MM.1S (cell line): Measurements from ENCODE around the gene MEGF11.

ENCODE experiments used
- DNase-seq: peaks from one replicate; pipeline ENCODE4 v3.0.0-alpha.2; 2015
- H2AFZ ChIP-seq: fragments of 300-600 bp; sonication (generic); 2 replicates; pipeline ENCODE4 v1.6.0; 2016; ENCODE audit warnings: antibody characterized with exemption, low read length
- H3F3A ChIP-seq: fragments of 300-600 bp; sonication (generic); 2 replicates; pipeline ENCODE4 v1.6.1; 2016; ENCODE audit warnings: mild to moderate bottlenecking, antibody characterized with exemption, low read length, moderate library complexity, mixed read lengths; ENCODE audit not compliant: insufficient read depth
- H3K27ac ChIP-seq: fragments of 300-600 bp; sonication (generic); 2 replicates; pipeline ENCODE4 v1.5.1; 2016; ENCODE audit warnings: mild to moderate bottlenecking, low read length
- H3K27me3 ChIP-seq: fragments of 300-600 bp; sonication (generic); replicated peaks from 2 replicates; pipeline ENCODE4 v1.6.0; 2016; ENCODE audit warnings: low read length; ENCODE audit not compliant: insufficient read depth
- H3K36me3 ChIP-seq: fragments of 300-600 bp; sonication (generic); replicated peaks from 2 replicates; pipeline ENCODE4 v1.6.1; 2016; ENCODE audit warnings: mild to moderate bottlenecking, low read length, mixed read lengths; ENCODE audit not compliant: insufficient read depth
- H3K4me1 ChIP-seq: fragments of 300-600 bp; sonication (generic); 2 replicates; pipeline ENCODE4 v1.6.1; 2016; ENCODE audit warnings: low read length, mixed read lengths
- H3K4me2 ChIP-seq: fragments of 300-600 bp; sonication (generic); 2 replicates; pipeline ENCODE4 v1.6.0; 2016; ENCODE audit warnings: low read depth, low read length
- H3K4me3 ChIP-seq: fragments of 300-600 bp; sonication (generic); 2 replicates; pipeline ENCODE4 v1.5.1; 2016; ENCODE audit warnings: low read length, mixed read lengths
- H3K79me2 ChIP-seq: fragments of 300-600 bp; sonication (generic); 2 replicates; pipeline ENCODE4 v1.6.1; 2016; ENCODE audit warnings: mixed run types, low read length, mixed read lengths
- H3K9ac ChIP-seq: fragments of 300-600 bp; sonication (generic); 2 replicates; pipeline ENCODE4 v1.6.1; 2016; ENCODE audit warnings: low read length, mixed read lengths
- H3K9me2 ChIP-seq: fragments of 300-600 bp; sonication (generic); replicated peaks from 2 replicates; pipeline ENCODE4 v1.6.1; 2016; ENCODE audit warnings: mild to moderate bottlenecking, low read length, mixed read lengths; ENCODE audit not compliant: insufficient read depth
- H3K9me3 ChIP-seq: fragments of 300-600 bp; sonication (generic); replicated peaks from 2 replicates; pipeline ENCODE4 v1.6.1; 2016; ENCODE audit warnings: mild to moderate bottlenecking, low read length, mixed read lengths; ENCODE audit not compliant: insufficient read depth
- H4K20me1 ChIP-seq: fragments of 300-600 bp; sonication (generic); 2 replicates; pipeline ENCODE4 v1.6.1; 2016; ENCODE audit warnings: mild to moderate bottlenecking, low read length, moderate library complexity, mixed read lengths; ENCODE audit not compliant: insufficient read depth
- EZH2 ChIP-seq: fragments of 300-600 bp; sonication (generic); optimal IDR thresholded peaks from 2 replicates; pipeline ENCODE3; 2017; ENCODE audit warnings: low read depth, mild to moderate bottlenecking, antibody characterized with exemption, low read length, mixed read lengths
- EZH2phosphoT487 ChIP-seq: fragments of 300-600 bp; sonication (generic); IDR thresholded peaks from 2 replicates; pipeline ENCODE4 v1.6.1; 2018; ENCODE audit warnings: antibody characterized with exemption, low read length
- TF ChIP-seq, protein P1 (sequence below): fragments of 300-600 bp; sonication (generic); IDR thresholded peaks from 2 replicates; pipeline ENCODE4 v1.5.1; 2016; ENCODE audit warnings: antibody characterized with exemption, low read length, mixed read lengths

Gene MEGF11

DNA sequence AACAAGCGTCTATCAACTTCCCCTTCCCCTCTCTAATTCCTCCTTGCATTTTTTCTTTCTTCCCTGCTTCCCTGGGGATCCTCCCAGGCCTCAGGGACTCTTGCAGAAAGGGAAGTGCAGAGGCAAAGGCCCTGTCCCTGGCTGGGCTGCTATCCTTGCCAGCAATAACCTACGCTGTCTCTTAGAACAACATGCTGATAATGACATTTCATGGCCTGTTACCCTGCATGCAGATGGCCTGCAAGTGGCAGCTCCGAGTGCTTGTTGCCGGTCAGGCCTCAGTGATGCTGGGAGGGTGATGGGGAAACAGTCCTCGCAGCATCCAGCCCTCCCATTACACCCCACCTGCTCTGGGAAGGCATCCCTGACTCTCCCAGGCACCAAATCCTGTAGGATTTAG is 216.7 kb downstream of the MEGF11 start:
- Histone ChIP-seq H3K4me2 (no peak overlapping the region), H3K79me2 (no peaks in the 10 kb centered on the region), H3K9ac (no peak overlapping the region), H3K27me3 (peaks cover 4% of the 10 kb centered on the region), H3K27ac (no peak overlapping the region), H3K4me1 (no peaks in the 10 kb centered on the region), H3K9me3 (no peaks in the 10 kb centered on the region), H3K9me2 (no peaks in the 10 kb centered on the region), H4K20me1 (no peaks in the 10 kb centered on the region), H3K36me3 (no peaks in the 10 kb centered on the region), H3K4me3 (no peak overlapping the region), H2AFZ (no peak overlapping the region), H3F3A (no peaks in the 10 kb centered on the region)
- TF ChIP-seq EZH2phosphoT487 (no peak), EZH2 (no peak)
- TF ChIP-seq, protein P1, sequence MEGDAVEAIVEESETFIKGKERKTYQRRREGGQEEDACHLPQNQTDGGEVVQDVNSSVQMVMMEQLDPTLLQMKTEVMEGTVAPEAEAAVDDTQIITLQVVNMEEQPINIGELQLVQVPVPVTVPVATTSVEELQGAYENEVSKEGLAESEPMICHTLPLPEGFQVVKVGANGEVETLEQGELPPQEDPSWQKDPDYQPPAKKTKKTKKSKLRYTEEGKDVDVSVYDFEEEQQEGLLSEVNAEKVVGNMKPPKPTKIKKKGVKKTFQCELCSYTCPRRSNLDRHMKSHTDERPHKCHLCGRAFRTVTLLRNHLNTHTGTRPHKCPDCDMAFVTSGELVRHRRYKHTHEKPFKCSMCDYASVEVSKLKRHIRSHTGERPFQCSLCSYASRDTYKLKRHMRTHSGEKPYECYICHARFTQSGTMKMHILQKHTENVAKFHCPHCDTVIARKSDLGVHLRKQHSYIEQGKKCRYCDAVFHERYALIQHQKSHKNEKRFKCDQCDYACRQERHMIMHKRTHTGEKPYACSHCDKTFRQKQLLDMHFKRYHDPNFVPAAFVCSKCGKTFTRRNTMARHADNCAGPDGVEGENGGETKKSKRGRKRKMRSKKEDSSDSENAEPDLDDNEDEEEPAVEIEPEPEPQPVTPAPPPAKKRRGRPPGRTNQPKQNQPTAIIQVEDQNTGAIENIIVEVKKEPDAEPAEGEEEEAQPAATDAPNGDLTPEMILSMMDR = no peak
- no peak for DNase-seq

- Histone ChIP-seq H3K27me3 (peaks cover 4% of the 10 kb centered on the region), H3K9ac (no peak overlapping the region), H3K36me3 (no peaks in the 10 kb centered on the region), H4K20me1 (no peaks in the 10 kb centered on the region), H3K4me1 (no peaks in the 10 kb centered on the region), H3K9me3 (no peaks in the 10 kb centered on the region), H3K4me3 (no peak overlapping the region), H3F3A (no peaks in the 10 kb centered on the region), H3K27ac (no peak overlapping the region), H3K79me2 (no peaks in the 10 kb centered on the region), H3K9me2 (no peaks in the 10 kb centered on the region), H2AFZ (no peak overlapping the region), H3K4me2 (no peak overlapping the region)
- no peak for DNase-seq
- TF ChIP-seq EZH2phosphoT487 = no peak
- no peak for TF ChIP-seq EZH2
- TF ChIP-seq, protein P1 = no peak
Measured at GRCh38 chr15:66035901-66036300, 217.6 kb downstream of the MEGF11 start.

- H3K4me2 ChIP-seq = no peak overlapping the region
- no peaks in the 10 kb centered on the region for H3F3A ChIP-seq
- H3K79me2 ChIP-seq = no peaks in the 10 kb centered on the region
- no peak for DNase-seq
- TF ChIP-seq EZH2phosphoT487 (no peak), EZH2 (no peak)
- TF ChIP-seq, protein P1 = no peak
- no peaks in the 10 kb centered on the region for H4K20me1 ChIP-seq
- H3K27me3 ChIP-seq = peaks cover 4% of the 10 kb centered on the region
- H3K9me3 ChIP-seq = no peaks in the 10 kb centered on the region
- no peak overlapping the region for H3K4me3 ChIP-seq
- no peaks in the 10 kb centered on the region for H3K4me1 ChIP-seq
- no peak overlapping the region for H2AFZ ChIP-seq
- H3K27ac ChIP-seq = no peak overlapping the region
- no peaks in the 10 kb centered on the region for H3K9me2 ChIP-seq
- H3K9ac ChIP-seq = no peak overlapping the region
- no peaks in the 10 kb centered on the region for H3K36me3 ChIP-seq
Measured at GRCh38 chr15:66033143-66033542, 220.4 kb downstream of the MEGF11 start.

DNA sequence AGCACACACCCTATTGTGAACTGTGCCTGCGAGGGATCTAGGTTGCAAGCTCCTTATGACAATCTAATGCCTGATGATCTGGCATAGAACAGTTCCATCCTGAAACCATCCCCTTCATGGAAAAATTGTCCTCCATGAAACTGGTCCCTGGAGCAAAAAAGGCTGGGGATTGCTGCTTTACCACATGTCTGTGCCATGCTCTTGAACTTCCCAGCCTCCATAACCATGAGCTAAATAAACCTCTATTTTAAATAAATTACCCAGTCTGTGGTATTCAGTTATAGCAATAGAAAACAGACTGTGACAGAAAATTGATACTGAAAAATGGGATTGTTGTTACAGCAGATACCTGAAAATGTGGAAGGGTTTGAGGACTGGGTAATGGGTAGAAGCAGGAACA is 221.5 kb downstream of the MEGF11 start:
- Histone ChIP-seq H3K9me2 (no peaks in the 10 kb centered on the region), H3K27me3 (peaks cover under 1% of the 10 kb centered on the region; the same call in 1 of the 2 replicates), H3K9me3 (no peaks in the 10 kb centered on the region), H2AFZ (no peak overlapping the region), H3K36me3 (no peaks in the 10 kb centered on the region), H3K4me1 (no peaks in the 10 kb centered on the region), H3K4me3 (no peak overlapping the region), H3K79me2 (no peaks in the 10 kb centered on the region), H3F3A (no peaks in the 10 kb centered on the region), H3K4me2 (no peak overlapping the region), H4K20me1 (no peaks in the 10 kb centered on the region), H3K27ac (no peak overlapping the region), H3K9ac (no peak overlapping the region)
- DNase-seq = no peak
- TF ChIP-seq, protein P1 = no peak
- TF ChIP-seq EZH2 (no peak), EZH2phosphoT487 (no peak)
